ENCODE results near the gene IFI6.
"Not testable (repeated sequence)": the region's sequence is repeated elsewhere in the genome, so short reads cannot be mapped to it uniquely, and the experiment has no call there.

DNA sequence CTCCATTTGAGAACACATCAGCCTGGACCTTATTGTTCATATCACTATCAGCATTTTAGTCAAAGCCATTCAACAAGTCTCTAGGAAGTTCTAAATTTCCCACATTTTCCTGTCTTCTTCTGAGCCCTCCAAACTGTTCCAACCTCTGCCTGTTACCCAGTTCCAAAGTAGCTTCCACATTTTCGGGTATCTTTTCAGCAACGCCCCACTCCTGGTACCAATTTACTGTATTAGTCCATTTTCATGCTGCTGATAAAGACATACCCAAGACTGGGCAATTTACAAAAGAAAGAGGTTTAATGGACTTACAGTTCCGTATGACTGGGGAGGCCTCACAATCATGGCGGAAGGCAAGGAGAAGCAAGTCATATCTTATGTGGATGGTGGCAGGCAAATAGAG lies 9.6 kb upstream of the IFI6 start:
- TF ChIP-seq, protein P1, sequence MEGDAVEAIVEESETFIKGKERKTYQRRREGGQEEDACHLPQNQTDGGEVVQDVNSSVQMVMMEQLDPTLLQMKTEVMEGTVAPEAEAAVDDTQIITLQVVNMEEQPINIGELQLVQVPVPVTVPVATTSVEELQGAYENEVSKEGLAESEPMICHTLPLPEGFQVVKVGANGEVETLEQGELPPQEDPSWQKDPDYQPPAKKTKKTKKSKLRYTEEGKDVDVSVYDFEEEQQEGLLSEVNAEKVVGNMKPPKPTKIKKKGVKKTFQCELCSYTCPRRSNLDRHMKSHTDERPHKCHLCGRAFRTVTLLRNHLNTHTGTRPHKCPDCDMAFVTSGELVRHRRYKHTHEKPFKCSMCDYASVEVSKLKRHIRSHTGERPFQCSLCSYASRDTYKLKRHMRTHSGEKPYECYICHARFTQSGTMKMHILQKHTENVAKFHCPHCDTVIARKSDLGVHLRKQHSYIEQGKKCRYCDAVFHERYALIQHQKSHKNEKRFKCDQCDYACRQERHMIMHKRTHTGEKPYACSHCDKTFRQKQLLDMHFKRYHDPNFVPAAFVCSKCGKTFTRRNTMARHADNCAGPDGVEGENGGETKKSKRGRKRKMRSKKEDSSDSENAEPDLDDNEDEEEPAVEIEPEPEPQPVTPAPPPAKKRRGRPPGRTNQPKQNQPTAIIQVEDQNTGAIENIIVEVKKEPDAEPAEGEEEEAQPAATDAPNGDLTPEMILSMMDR (IDR thresholded peaks at IDR 0.05): not testable (repeated sequence)
- TF ChIP-seq POLR2A (IDR thresholded peaks at IDR 0.05): not testable (repeated sequence)

Data from right lobe of liver (tissue), 4 donors.